IPS-NIHi11 (cell line): ENCODE measurements around the gene DDX20.
"Not testable (repeated sequence)": the region's sequence is repeated elsewhere in the genome, so short reads cannot be mapped to it uniquely, and the experiment has no call there.

Experiments used
- DNase-seq: peaks from one replicate; pipeline ENCODE4 v3.0.0; 2012; ENCODE audit warnings: mixed read lengths, low spot score

The DDX20 gene

DNA sequence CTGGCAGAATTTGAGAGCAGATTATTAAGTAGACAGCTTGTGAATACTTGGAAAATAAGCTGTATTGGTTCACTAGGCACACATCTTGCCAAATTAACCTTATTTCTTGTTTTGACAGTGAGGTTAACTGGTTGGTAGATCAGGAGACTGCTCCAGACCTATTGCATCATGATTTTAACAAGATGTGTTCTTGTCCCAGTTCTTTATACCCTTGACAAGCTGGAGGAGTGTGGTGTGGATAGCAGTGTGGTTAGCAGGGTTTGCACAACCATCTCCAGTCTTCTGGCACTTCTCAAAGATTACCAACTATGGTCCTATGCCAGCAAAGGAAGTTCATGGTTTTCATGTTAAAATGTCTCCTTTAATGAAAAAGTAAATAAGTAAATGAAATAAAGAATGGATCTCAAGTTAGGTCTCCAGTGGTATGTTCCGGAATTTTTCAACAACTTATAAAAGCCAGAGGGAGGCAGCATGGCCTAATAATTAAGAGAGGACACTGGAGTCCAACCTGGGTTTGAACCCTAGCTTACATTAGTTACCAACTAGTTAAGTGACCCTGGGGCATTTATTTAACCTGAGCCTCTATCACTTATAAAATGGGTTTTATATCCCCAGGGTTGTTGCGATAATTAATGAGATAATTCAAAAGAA lies 34.1 kb downstream of the DDX20 start:
- DNase-seq = no peak

GRCh38 chr1:111791776-111792175 lies 36.1 kb downstream of the DDX20 start:
- DNase-seq = no peak

GRCh38 chr1:111792249-111792648 lies 36.5 kb downstream of the DDX20 start:
- no peak for DNase-seq

- DNase-seq = no peak
Measured at GRCh38 chr1:111793923-111794322, 38.2 kb downstream of the DDX20 start.

GRCh38 chr1:111795401-111795800 lies 39.7 kb downstream of the DDX20 start:
- DNase-seq = no peak

GRCh38 chr1:111798580-111798979 lies 42.9 kb downstream of the DDX20 start:
- no peak for DNase-seq

DNA sequence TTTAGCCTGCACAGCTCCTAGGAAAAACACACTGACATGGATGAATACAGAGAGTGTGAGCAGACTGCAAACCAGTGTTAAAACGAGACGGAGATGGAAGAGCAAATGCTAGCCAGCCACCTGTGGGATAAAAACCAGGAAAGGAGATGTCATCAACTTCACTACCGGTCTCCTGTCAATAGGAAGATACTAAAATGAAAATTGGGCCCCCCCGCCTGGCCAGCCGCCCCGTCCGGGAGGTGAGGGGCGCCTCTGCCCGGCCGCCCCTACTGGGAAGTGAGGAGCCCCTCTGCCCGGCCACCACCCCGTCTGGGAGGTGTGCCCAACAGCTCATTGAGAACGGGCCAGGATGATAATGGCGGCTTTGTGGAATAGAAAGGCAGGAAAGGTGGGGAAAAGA lies 44.0 kb downstream of the DDX20 start:
- not testable (repeated sequence) for DNase-seq

DNA sequence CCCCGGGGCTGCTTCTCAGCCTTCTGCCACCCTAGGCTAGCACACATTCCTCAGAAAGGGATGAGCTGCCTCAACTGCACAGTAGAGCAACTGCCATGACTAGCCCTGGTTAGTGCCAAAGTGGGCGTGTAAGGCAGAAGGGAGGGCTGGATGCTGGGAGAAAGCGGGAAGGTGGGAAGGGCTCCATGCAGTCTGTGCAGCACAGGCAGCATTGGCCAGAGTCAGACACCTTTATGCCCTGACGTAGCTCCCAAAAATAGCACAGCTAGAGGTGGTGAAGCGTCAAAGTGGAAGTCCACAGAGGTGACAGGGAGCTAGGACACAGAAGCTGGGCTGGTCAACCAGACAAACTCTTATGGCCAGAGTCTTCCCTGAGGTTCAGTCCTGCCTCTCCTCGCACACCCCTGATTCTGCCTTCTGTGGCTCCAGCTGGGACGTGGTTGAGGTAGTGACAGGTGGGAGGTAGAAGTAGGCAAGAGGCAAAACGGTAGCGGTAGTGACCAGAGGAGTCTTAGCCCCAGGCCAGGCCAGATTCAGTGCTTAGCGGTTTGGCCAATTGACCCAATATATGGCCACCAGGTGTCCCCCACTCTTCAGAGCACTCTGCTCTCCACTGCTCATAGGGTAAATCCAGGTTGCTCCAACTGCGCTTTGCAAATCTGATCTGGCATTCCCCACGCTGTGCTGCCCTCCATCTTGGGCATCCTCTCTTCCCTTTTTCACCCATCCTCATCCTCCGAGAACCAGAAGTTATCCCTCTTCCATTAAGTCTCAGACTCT lies 45.6 kb downstream of the DDX20 start:
- no peak for DNase-seq

DNA sequence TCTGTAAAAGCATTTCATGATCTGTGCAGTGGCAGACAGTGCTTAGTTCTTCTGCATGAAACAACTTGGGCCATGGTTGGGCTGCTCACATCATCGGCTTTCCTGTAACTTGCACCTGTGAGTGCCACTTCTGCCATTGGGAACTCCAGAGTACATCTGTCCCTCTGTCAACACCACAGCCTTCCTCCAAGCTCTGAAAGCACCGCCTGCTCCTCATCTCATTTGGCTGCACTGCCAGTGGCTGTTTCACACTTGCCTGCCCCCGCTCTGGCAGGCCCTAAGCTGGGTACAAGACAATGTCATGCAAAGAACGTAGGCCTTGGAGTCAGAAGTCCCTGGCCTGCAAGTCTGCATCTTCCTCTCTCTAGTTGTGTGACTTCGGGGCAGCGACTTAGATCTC lies 46.4 kb downstream of the DDX20 start:
- DNase-seq = no peak

DNA sequence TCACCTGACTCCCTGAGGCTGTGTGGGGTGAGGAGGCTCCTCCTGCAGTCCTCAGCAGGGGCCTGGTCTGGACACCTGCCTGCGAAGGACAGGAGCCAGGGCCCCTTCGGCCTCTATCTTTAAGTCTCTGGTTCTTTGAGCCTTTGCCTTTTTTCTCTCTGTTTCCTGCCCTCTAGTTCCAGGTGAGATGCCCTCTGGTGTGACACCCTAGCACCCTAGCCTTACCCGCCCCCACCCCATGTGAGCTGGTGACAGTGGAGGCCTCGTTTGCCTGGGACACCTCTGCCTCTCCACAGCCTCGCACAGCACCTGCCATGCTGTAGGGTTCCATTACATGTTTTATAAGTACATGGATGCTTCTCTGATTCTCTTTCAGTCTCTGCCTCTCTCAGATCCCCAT lies 47.3 kb downstream of the DDX20 start:
- no peak for DNase-seq

DNA sequence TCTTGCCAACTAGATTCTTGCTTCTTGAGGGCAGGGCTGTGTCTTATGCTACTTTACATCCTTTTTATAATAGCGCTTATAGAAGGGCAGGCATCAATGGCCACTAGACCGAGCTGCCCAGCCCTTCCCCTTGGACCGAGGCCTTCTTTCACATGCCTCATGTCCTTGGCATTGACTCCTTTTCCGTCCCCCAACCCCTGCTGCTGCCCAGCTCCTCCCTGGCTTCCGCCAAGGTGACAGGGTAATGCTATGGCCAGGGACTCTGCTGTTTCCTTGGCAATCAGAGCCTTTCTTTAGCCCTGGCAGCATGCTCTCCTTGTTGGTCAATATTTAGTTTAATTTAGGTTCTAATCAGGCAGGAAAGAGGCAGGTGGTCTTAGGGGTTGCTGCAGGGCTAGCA lies 48.2 kb downstream of the DDX20 start:
- DNase-seq = no peak

DNA sequence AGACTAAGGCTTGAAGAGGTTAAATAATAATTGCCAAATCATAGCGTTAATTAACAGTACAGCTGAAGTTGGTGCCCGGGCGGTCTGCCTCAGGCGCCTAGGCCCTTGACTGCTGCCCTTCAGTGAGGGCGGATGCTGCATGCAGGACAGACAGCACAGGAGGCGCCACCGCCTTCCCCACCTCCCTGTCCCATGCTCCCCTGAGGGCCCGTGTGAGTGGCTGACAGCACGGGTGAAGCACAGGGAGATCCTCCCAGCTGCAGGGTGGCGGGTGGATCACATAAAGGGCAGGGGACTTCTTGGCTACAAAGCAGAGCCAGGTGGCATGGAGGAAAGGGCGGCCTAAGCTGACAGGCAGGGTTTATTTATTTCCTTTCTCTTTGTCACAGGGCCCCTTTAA lies 49.1 kb downstream of the DDX20 start:
- no peak for DNase-seq

DNA sequence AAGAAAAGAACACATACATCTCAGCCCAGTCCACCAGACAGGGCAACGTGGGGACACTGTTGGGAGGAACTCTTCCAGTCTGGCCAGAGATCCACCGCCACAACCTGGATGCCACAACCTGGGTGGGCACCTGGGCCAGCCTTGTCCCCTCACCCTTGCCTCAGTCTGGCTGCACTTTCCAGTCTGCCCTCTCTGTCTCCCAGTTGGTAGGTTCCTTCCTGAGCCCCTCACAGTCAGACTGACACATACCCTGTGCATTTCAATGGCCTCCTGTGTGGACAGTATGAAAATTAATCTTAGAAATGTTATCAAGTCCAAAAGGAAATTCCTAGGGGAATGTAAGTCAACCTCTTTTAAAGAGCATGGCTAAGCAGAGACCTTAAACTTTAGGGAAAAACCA lies 49.5 kb downstream of the DDX20 start:
- no peak for DNase-seq

DNA sequence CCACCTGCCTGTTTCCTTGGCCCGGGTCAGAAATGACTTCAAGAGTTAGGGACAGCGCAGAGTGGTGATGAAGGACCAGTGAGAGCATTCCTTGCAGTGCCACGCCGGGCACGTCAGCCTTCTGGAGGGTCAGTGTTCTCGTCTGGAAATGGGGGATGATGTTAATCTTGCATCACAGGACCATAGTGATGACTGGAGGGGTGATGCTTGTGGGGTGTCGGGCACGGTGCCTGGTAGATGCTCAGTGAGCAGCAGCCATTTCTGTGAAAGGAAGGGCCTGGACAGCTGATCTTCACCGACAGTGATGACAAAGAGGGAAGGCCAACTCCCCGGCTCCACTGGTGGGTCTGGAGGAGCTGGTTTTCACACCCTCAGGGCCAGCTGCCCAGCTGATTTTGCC lies 56.2 kb downstream of the DDX20 start:
- no peak for DNase-seq

GRCh38 chr1:111812306-111812705 lies 56.6 kb downstream of the DDX20 start:
- DNase-seq = no peak

DNA sequence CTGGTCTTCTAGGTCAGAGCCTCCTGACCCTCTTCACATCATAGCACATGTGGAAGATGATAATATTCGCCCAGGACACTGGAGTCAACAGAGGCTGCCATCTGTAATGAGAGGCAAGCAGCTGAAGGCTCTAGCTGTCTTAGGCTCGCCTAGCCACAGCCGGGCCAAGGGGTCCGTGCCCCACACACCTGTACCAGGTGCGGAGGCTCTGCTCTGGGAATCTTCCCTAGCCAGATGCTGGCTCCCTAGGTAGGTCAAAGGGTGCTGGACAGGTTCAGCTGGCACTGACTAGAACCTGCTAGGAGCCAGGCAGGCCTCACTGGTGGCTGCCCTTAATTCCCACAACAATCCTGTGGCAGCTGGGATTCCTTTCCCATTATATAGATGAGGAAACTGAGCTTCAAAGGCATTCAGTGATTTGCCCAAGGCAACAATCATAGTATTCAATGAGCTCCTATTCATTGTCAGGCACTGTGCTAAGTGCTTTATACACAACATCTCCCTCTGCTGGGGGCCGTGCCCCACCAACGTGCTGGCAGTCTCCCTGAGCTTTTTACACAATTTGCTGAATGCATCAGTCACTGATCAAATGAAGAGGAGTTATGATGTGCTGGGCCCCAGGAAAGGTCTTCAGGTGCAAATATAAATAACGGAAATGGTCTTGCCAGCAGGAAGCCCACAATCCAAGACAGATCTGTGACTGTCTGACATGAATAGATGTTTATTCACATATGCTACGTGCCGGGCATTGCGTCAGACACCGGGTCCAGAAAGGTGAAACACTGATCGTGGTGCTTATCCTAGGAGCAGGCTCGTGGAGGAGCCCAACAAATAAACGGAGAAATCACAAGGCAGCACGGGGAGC lies 58.0 kb downstream of the DDX20 start:
- no peak for DNase-seq

GRCh38 chr1:111814305-111814628 lies 58.6 kb downstream of the DDX20 start:
- DNase-seq = no peak

DNA sequence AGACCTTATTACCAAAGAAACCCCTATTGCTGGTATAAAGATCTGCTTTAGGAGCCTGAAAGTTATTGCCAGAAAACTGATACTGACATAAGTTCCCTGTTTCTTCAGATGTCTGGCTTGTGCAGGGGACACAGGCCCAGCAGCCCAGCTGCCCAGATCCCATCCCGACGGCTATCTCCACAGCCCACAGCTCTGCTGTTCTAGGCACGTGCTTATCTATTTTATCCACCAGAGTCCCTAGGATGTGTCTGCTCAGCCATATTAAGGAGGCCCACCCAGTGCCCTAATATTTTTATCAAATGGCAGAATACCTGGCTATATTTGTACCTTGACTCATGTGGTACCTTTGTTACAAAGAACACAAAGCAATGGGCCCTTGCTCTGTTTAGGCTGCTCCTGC lies 58.9 kb downstream of the DDX20 start:
- DNase-seq = no peak
